GM18907 (cell line): ENCODE data around the gene NCF1.
"Not testable (repeated sequence)": the region's sequence is repeated elsewhere in the genome, so short reads cannot be mapped to it uniquely, and the experiment has no call there.

Experiments used
- ATAC-seq: cut with Tn5 transposase; IDR thresholded peaks from one replicate; pipeline ENCODE4 v1.9.1; 2021; ENCODE audit warnings: mild to moderate bottlenecking, moderate library complexity; ENCODE audit not compliant: unreplicated experiment

Gene NCF1

DNA sequence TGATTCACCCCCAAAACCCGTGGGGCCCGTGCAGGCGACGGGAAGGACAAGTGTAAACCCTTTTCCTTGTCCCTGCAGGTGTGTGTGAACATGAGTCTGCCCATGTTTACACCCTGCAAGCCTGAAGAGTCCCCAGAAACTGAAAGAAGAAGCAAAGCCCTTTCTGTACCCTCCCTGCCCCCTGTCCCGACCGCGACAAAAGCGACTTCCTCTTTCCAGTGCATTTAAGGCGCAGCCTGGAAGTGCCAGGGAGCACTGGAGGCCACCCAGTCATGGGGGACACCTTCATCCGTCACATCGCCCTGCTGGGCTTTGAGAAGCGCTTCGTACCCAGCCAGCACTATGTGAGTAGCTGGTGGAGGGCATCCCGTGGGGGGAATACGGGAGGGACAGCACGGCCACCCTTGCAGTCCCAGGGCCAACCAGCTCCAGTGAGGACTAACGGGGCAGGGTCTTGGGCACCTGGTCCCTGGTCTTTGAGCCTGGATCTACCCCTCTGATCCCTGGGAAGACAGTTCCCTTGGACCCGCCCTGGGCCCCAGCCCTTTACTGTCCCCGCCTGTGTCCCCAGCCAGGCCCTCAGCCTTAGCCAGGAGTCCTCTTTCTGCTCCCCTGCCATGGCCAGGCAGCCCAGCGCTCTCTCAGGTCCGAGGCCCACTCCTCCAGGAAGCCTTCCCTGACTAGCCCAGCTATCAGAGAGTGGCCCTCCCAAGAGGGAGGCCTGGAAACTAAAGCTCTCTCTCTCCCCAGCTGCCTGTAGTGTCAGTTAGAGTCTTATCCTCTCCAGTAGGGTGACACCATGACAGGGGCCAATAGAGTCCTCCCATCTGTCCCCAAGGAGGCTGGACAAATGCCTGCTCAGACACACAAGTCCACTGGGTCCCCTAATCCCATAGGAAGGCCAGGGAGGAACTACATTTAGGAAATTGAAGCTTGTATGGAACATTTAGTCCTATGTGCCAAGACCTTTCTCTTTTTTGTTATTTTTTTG, at the start of gene NCF1:
Gene NCF1, plus strand, starts transcription at position 252 of the 991 bp plus-strand sequence. Its CDS starts 21 bp downstream, at position 273.
- ATAC-seq: peak; percentile 85

DNA sequence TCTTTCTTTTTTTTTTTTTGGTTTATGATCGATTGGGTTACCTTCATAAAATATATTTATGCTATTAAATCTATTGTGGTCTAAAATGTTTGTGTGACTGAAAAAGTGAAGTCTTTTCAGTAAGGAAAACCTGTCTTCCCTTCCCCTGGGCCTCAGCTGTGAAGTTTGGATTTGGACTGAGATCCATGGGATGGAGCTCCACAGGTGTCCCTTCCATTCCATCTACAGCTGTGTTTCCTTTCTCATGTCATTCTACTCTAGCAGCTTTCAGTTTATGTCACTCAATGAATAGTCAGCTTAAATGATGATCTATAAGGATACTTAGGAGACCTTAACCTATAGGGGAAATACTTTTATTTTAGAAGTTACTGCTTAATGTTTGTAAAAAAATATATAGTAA, 48.0 kb upstream of the NCF1 start:
- ATAC-seq: no peak

- ATAC-seq: no peak
Observed at GRCh38 chr7:74726309-74727101, 47.3 kb upstream of the NCF1 start.

GRCh38 chr7:74728686-74729085, 45.1 kb upstream of the NCF1 start:
- ATAC-seq: not testable (repeated sequence)

GRCh38 chr7:74730186-74730585, 43.6 kb upstream of the NCF1 start:
- ATAC-seq: not testable (repeated sequence)

DNA sequence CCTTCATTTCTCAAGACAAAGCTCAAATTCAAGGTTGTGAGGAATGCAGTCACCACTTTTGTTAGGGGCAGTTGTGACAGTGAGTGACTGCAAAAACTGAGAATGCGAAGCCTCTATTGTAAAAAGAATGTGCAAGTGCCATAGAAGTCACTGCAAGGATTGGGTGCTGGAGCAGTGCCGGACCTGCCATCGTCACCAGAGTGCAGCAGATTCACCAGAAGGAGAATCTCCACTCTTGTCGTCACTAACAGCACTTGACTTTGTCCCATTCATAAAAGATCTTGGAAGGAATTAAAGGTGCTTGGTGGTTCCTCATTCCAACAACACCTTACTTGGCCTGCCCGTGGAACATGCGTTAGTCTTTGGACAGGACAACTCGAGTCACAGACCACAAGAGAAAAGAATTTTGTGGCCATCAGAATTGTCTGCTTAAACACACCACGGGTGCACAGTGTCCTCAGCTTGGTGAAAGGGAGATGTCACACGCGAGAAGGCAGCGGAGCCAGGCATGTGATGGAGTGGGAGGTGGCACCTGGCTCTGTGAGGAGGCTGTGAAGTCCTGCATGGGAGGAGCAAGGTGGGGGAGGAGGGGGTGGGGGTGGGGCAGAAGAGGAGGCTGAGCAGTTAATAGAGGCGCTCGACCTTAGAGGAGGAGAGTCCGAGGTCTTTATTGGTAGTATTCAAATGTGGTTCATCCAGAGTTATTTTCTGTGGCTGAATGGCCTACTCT, 33.7 kb upstream of the NCF1 start:
- not testable (repeated sequence) for ATAC-seq

GRCh38 chr7:74743936-74744557, 29.8 kb upstream of the NCF1 start:
- not testable (repeated sequence) for ATAC-seq

DNA sequence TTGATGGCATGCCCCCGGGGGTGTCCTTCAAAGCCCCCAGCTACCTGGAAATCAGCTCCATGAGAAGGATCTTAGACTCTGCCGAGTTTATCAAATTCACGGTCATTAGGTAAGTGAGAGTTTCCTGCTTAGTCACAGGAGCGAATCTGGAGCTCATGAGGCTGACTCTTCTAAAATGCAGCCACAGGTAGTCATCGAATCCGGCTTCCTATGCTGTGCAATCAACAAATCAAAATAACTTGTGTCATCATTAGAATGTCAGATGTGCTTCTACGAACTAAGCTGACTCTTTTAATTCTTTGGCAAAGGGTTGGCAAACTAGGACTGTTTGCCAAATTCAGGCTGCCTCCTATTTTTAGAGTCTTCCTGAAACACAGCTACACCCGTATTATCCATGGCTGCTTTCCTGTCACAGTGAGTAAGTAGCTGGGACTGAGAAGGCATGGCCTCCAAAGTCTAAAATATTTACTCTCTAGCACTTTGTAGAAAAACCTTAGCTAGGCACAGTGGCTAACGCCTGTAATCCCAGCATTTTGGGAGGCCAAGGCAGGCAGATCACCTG, 19.8 kb upstream of the NCF1 start:
- ATAC-seq: not testable (repeated sequence)

DNA sequence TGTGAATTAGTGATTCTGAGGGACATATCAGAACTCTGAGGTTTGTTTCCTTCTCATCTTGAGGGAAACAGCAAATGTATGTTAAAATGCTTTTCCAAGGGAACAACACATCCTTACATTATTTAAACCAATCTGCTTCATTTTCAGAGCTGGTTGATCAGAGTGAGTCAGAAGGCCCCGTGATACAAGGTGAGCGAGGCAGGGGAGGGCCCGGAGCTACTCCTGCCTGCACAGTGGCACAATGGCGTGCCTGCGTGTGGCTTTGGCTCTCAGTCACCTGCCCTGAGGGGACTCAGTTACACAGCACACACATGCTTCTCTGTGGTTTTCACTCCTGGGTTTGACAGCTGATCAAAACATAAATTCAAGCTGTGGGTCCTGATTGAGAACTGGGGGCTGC, 17.1 kb upstream of the NCF1 start:
- ATAC-seq: not testable (repeated sequence)

- not testable (repeated sequence) for ATAC-seq
Observed at GRCh38 chr7:74758268-74758667, 15.5 kb upstream of the NCF1 start.

DNA sequence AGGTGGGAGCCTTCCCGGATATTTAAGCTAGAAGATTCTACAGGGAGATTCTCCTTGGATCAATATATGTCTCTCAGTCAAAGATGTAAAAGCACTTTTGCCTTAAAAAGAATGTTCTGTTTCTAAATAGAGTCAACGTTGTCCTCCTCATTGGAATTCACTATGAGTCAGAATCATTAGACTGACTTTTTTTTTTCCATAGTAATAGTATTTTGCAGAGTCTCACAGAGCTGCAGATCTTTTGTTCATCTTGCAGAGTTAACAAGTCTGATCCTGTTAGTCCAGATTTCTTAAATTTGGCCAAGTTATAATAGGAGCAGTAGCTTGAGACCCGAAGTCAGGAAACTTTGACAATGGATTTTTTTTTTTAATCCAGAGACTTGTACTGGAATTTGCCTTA, 14.8 kb upstream of the NCF1 start:
- ATAC-seq: not testable (repeated sequence)

DNA sequence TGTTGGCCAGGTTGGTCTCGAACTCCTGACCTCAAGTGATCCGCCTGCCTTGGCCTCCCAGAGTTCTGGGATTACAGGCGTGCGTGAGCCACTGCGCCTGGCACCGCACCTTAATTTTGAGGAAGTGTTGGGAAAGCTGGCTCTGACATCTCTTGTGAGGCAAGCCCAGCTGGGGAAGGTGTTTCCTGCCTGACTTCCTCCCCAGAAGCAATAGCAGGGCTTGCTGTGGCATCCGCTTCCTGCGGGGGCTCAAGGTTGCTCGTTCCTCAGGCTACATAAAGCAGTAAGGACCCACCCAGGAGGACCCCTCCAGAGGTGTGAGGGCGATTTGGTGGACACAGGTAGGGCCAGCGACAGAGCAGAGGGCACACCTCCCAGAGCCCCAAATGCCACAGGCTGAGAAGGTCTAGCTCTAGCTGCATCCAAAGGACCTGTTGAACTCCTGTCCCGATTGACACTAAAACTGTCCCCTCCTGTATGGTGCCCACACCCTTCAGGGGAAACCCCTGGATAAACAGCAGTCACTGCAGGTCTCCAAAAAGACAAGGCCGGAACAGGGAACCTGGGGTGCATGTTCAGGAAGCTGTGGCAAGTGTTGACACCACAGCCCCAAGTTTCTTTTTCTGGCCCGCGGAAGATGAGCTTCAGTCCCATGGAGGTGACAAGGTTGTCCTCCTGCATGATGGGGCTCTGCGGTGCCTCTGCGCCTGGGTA, 8.4 kb upstream of the NCF1 start:
- not testable (repeated sequence) for ATAC-seq

GRCh38 chr7:74766509-74766908, 7.3 kb upstream of the NCF1 start:
- not testable (repeated sequence) for ATAC-seq

DNA sequence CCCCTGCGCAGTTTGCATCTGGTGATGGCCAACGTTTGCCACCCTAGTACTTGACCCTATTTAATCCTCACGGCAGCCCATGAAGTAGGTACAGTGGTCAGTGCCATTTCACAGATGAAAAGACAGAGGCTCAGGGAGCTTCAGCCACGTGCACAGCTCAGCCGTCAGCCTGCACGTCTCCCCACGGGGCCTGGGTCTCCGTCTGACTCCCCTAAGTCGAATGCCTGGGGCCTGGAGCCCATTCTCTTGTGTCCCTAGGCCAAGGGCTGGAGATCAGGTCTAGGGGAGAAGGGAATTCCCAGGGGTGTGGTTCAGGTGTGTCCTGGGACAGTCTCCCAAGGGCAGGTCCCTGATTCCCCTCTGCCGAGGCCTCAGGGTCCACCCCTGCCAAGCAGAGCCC, 6.8 kb upstream of the NCF1 start:
- ATAC-seq: not testable (repeated sequence)

GRCh38 chr7:74770062-74770461, 3.7 kb upstream of the NCF1 start:
- not testable (repeated sequence) for ATAC-seq

GRCh38 chr7:74772093-74772492, 1.7 kb upstream of the NCF1 start:
- ATAC-seq: not testable (repeated sequence)

DNA sequence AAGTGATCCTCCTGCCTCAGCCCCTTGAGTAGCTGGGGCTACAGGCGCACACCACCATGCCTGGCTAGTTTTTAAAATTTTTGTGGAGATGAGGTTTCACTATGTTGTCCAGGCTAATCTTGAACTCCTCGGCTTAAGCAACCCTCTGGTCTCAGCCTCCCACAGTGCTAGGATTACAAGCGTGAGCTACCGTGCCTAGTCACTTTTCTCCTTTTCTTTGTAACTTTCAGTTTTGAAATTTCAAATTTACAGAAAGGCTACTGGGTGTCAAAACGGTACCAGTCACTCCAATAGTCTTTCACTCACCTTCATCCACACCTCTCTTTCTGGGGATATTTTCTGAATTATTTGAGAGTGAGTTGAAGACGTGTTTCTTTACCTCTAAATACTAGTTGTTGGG, 1.3 kb downstream of the NCF1 start:
- peak; percentile 31 for ATAC-seq

DNA sequence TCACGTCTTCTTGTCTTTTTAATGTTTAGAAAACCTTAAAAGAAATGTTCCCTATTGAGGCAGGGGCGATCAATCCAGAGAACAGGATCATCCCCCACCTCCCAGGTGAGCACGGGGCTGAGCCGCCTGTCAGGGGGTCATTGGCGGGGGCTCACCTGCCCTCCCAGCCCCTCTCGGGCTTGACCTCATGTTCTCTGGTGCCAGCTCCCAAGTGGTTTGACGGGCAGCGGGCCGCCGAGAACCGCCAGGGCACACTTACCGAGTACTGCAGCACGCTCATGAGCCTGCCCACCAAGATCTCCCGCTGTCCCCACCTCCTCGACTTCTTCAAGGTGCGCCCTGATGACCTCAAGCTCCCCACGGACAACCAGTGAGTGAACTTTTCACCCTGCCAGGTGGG, 5.2 kb downstream of the NCF1 start:
- ATAC-seq: not testable (repeated sequence)

DNA sequence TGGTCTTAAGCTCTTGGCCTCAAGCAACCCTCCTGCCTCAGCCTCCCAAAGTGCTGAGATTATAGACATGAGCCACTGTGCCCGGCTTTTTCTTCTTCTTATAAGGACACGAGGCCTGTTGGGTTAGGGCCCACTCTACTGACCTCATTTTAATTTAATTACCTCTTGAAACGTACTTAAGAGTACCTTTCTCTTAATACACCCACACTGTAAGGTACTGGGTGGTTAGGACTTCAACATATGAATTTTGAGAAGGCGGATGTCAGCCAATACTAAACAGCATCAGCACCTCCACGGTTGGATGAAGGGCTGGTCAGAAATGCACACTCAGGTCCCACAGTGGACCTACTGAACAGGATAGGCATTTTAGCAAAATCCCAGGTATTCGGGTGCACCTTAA, 7.9 kb downstream of the NCF1 start:
- not testable (repeated sequence) for ATAC-seq
